Measurements from ENCODE around the gene CAMTA1. TPM values are rescaled to one million over a fixed set of nuclear protein-coding genes. Genes with fewer than 3 reads are reported as not detected.

The CAMTA1 gene
- total RNA-seq, 1 donor from 2014 or later = 77.6 TPM

- H3K36me3 Mint-ChIP-seq (ENCODE audit: low read depth, unreplicated experiment) = no peaks in the 10 kb centered on the region
- H3K36me3 ChIP-seq (ENCODE audit: insufficient read depth, low read length) = no peaks in the 10 kb centered on the region
- H3K27me3 ChIP-seq (ENCODE audit: insufficient read depth, low read length) = no peaks in the 10 kb centered on the region
- DNase-seq (ENCODE audit: low read depth) (no peak), FAIRE-seq (no peak)
- peaks cover 12% of the 10 kb centered on the region for H3K4me1 ChIP-seq (ENCODE audit: insufficient read depth, low read length)
- no peaks in the 10 kb centered on the region for H4K20me1 ChIP-seq (ENCODE audit: insufficient read depth, low read length)
- TF ChIP-seq EZH2 (IDR thresholded peaks at IDR 0.05; ENCODE audit: insufficient read depth, low read length) = no peak
- TF ChIP-seq CTCF (IDR thresholded peaks at IDR 0.05; ENCODE audit: insufficient read depth, low read depth, low read length) = no peak
- H3K9me3 Mint-ChIP-seq (ENCODE audit: unreplicated experiment) = peaks cover 10% of the 10 kb centered on the region
- H3K27me3 Mint-ChIP-seq (ENCODE audit: low read depth, unreplicated experiment) = no peaks in the 10 kb centered on the region
- H3K4me3 ChIP-seq (ENCODE audit: insufficient read depth, low read depth, low read length) = no peak overlapping the region
- no peak overlapping the region for H2AFZ ChIP-seq (ENCODE audit: low read depth, low read length)
- peaks cover 22% of the 10 kb centered on the region for H3K4me1 Mint-ChIP-seq (ENCODE audit: low read depth, unreplicated experiment)
- no peaks in the 10 kb centered on the region for H3K9me3 ChIP-seq (ENCODE audit: insufficient read depth, low read depth, low read length)
- H3K4me3 Mint-ChIP-seq (ENCODE audit: unreplicated experiment) = no peak overlapping the region
- H3K79me2 ChIP-seq (ENCODE audit: insufficient read depth, low read length) = no peaks in the 10 kb centered on the region
- peak overlapping the region; percentile 79 for H3K27ac Mint-ChIP-seq (ENCODE audit: unreplicated experiment)
- H3K27ac ChIP-seq (ENCODE audit: low read depth, low read length) = no peak overlapping the region
- H3K4me2 ChIP-seq (ENCODE audit: low read length) = no peak overlapping the region
- H3K9ac ChIP-seq (ENCODE audit: low read length) = no peak overlapping the region
Measured at GRCh38 chr1:7400566-7400965, 615.3 kb downstream of the CAMTA1 start.

GRCh38 chr1:7401814-7402547, 616.7 kb downstream of the CAMTA1 start:
- Histone ChIP-seq H4K20me1 (ENCODE audit: insufficient read depth, low read length) (no peaks in the 10 kb centered on the region), H3K4me2 (ENCODE audit: low read length) (peak overlapping the region; percentile 35), H3K79me2 (ENCODE audit: insufficient read depth, low read length) (no peaks in the 10 kb centered on the region), H3K9me3 (ENCODE audit: insufficient read depth, low read depth, low read length) (no peaks in the 10 kb centered on the region), H3K27ac (ENCODE audit: low read depth, low read length) (peak overlapping the region; percentile 81), H3K9ac (ENCODE audit: low read length) (peak overlapping the region; percentile 75), H3K36me3 (ENCODE audit: insufficient read depth, low read length) (no peaks in the 10 kb centered on the region), H2AFZ (ENCODE audit: low read depth, low read length) (no peak overlapping the region), H3K27me3 (ENCODE audit: insufficient read depth, low read length) (no peaks in the 10 kb centered on the region), H3K4me3 (ENCODE audit: insufficient read depth, low read depth, low read length) (no peak overlapping the region), H3K4me1 (ENCODE audit: insufficient read depth, low read length) (peaks cover 12% of the 10 kb centered on the region)
- H3K4me1 Mint-ChIP-seq (ENCODE audit: low read depth, unreplicated experiment) = peaks cover 22% of the 10 kb centered on the region
- peaks cover 5% of the 10 kb centered on the region for H3K9me3 Mint-ChIP-seq (ENCODE audit: unreplicated experiment)
- no peaks in the 10 kb centered on the region for H3K36me3 Mint-ChIP-seq (ENCODE audit: low read depth, unreplicated experiment)
- H3K27ac Mint-ChIP-seq (ENCODE audit: unreplicated experiment) = peak overlapping the region; percentile 98
- TF ChIP-seq EZH2 (IDR thresholded peaks at IDR 0.05; ENCODE audit: insufficient read depth, low read length) (no peak), CTCF (IDR thresholded peaks at IDR 0.05; ENCODE audit: insufficient read depth, low read depth, low read length) (no peak)
- peak overlapping the region; percentile 23 for H3K4me3 Mint-ChIP-seq (ENCODE audit: unreplicated experiment)
- peak; percentile 99 for FAIRE-seq
- peak; percentile 100 for DNase-seq (ENCODE audit: low read depth)
- no peaks in the 10 kb centered on the region for H3K27me3 Mint-ChIP-seq (ENCODE audit: low read depth, unreplicated experiment)

GRCh38 chr1:7402548-7402850, 617.2 kb downstream of the CAMTA1 start:
- Mint-ChIP-seq H3K4me1 (ENCODE audit: low read depth, unreplicated experiment) (peaks cover 22% of the 10 kb centered on the region), H3K9me3 (ENCODE audit: unreplicated experiment) (peaks cover 3% of the 10 kb centered on the region), H3K4me3 (ENCODE audit: unreplicated experiment) (no peak overlapping the region), H3K27me3 (ENCODE audit: low read depth, unreplicated experiment) (no peaks in the 10 kb centered on the region), H3K36me3 (ENCODE audit: low read depth, unreplicated experiment) (no peaks in the 10 kb centered on the region), H3K27ac (ENCODE audit: unreplicated experiment) (peak overlapping the region; percentile 98)
- Histone ChIP-seq H3K9ac (ENCODE audit: low read length) (peak overlapping the region; percentile 75), H3K36me3 (ENCODE audit: insufficient read depth, low read length) (no peaks in the 10 kb centered on the region), H4K20me1 (ENCODE audit: insufficient read depth, low read length) (no peaks in the 10 kb centered on the region), H2AFZ (ENCODE audit: low read depth, low read length) (no peak overlapping the region), H3K4me2 (ENCODE audit: low read length) (peak overlapping the region; percentile 35), H3K4me1 (ENCODE audit: insufficient read depth, low read length) (peaks cover 12% of the 10 kb centered on the region), H3K27ac (ENCODE audit: low read depth, low read length) (peak overlapping the region; percentile 81), H3K9me3 (ENCODE audit: insufficient read depth, low read depth, low read length) (no peaks in the 10 kb centered on the region), H3K27me3 (ENCODE audit: insufficient read depth, low read length) (no peaks in the 10 kb centered on the region), H3K79me2 (ENCODE audit: insufficient read depth, low read length) (no peaks in the 10 kb centered on the region), H3K4me3 (ENCODE audit: insufficient read depth, low read depth, low read length) (no peak overlapping the region)
- FAIRE-seq (no peak), DNase-seq (ENCODE audit: low read depth) (no peak)
- TF ChIP-seq CTCF (IDR thresholded peaks at IDR 0.05; ENCODE audit: insufficient read depth, low read depth, low read length) (no peak), EZH2 (IDR thresholded peaks at IDR 0.05; ENCODE audit: insufficient read depth, low read length) (no peak)

All from astrocyte (in vitro differentiated cells and primary cell).